HEK293 (cell line): ENCODE measurements around the gene APOBEC3A.

Source experiments
- CTCF ChIP-seq: fragments of 450-650 bp; formaldehyde crosslinking; IDR thresholded peaks from 2 replicates; pipeline ENCODE4 v1.5.1; 2016; ENCODE audit warnings: missing biosample characterization, missing genetic modification characterization
- SP7 ChIP-seq: fragments of 450-650 bp; formaldehyde crosslinking; IDR thresholded peaks from 2 replicates; pipeline ENCODE4 v1.5.1; 2016; ENCODE audit warnings: missing biosample characterization, missing genetic modification characterization
- YY1 ChIP-seq: fragments of 450-650 bp; formaldehyde crosslinking; IDR thresholded peaks from 2 replicates; pipeline ENCODE4 v1.5.1; 2018; ENCODE audit warnings: missing biosample characterization, missing genetic modification characterization
- ZBTB7A ChIP-seq: fragments of 450-650 bp; formaldehyde crosslinking; IDR thresholded peaks from 2 replicates; pipeline ENCODE4 v1.5.1; 2016; ENCODE audit warnings: low read depth, missing biosample characterization, missing genetic modification characterization
- ZNF114 ChIP-seq: fragments of 450-650 bp; formaldehyde crosslinking; IDR thresholded peaks from 2 replicates; pipeline ENCODE4 v1.5.0; 2017; ENCODE audit warnings: missing biosample characterization, missing genetic modification characterization
- ZNF18 ChIP-seq: fragments of 450-650 bp; formaldehyde crosslinking; IDR thresholded peaks from 2 replicates; pipeline ENCODE4 v1.5.1; 2016; ENCODE audit warnings: missing biosample characterization, missing genetic modification characterization
- ZNF24 ChIP-seq: fragments of 450-650 bp; formaldehyde crosslinking; IDR thresholded peaks from 2 replicates; pipeline ENCODE4 v1.5.1; 2016; ENCODE audit warnings: missing biosample characterization, missing genetic modification characterization
- ZNF248 ChIP-seq: fragments of 450-650 bp; formaldehyde crosslinking; IDR thresholded peaks from 2 replicates; pipeline ENCODE4 v1.5.1; 2017; ENCODE audit warnings: missing biosample characterization, missing genetic modification characterization
- ZNF362 ChIP-seq: fragments of 450-650 bp; formaldehyde crosslinking; IDR thresholded peaks from 2 replicates; pipeline ENCODE4 v1.5.1; 2016; ENCODE audit warnings: missing biosample characterization, missing genetic modification characterization
- ZNF473 ChIP-seq: fragments of 450-650 bp; formaldehyde crosslinking; IDR thresholded peaks from 2 replicates; pipeline ENCODE4 v1.5.1; 2017; ENCODE audit warnings: missing biosample characterization, missing genetic modification characterization
- ZNF488 ChIP-seq: fragments of 450-650 bp; formaldehyde crosslinking; IDR thresholded peaks from 2 replicates; pipeline ENCODE4 v1.5.1; 2016; ENCODE audit warnings: missing biosample characterization, missing genetic modification characterization
- ZNF549 ChIP-seq: fragments of 450-650 bp; IDR thresholded peaks from 2 replicates; pipeline ENCODE4 v1.5.1; 2018; ENCODE audit warnings: missing biosample characterization, missing genetic modification characterization, mild to moderate bottlenecking, inconsistent platforms, moderate library complexity
- ZNF561 ChIP-seq: fragments of 450-650 bp; IDR thresholded peaks from 2 replicates; pipeline ENCODE4 v1.5.1; 2018; ENCODE audit warnings: missing biosample characterization, missing genetic modification characterization, borderline replicate concordance

- TF ChIP-seq SP7 (no peak), ZNF561 (tag by site-specific recombination) (no peak), ZNF473 (tag by site-specific recombination) (no peak), YY1 (no peak), CTCF (no peak), ZBTB7A (tag by site-specific recombination) (no peak), ZNF114 (no peak), ZNF248 (tag by site-specific recombination) (no peak), ZNF488 (tag by site-specific recombination) (no peak), ZNF549 (tag by site-specific recombination) (no peak), ZNF24 (tag by site-specific recombination) (no peak), ZNF362 (tag by site-specific recombination) (no peak), ZNF18 (tag by site-specific recombination) (no peak)
Measured at GRCh38 chr22:38921120-38921519, 36.3 kb upstream of the APOBEC3A start.
